HUES48 (cell line): ENCODE results near the gene RBM14.

Source experiments
- H3K27ac ChIP-seq: one replicate; pipeline ENCODE4 v1.7.0; 2013; ENCODE audit warnings: low read depth, low read length, inconsistent platforms
- H3K27me3 ChIP-seq: 2 replicates; pipeline ENCODE4 v1.6.1; 2013; ENCODE audit warnings: mild to moderate bottlenecking, low read length; ENCODE audit not compliant: control insufficient read depth, insufficient read depth
- H3K36me3 ChIP-seq: 2 replicates; pipeline ENCODE4 v1.6.1; 2013; ENCODE audit warnings: low read length; ENCODE audit not compliant: control insufficient read depth, insufficient read depth
- H3K4me1 ChIP-seq: 2 replicates; pipeline ENCODE4 v1.6.1; 2013; ENCODE audit warnings: mild to moderate bottlenecking, low read length; ENCODE audit not compliant: control insufficient read depth, insufficient read depth
- H3K4me3 ChIP-seq: 2 replicates; pipeline ENCODE4 v1.5.1; 2013; ENCODE audit warnings: mild to moderate bottlenecking, low read depth, low read length
- H3K9ac ChIP-seq: 2 replicates; pipeline ENCODE4 v1.6.1; 2013; ENCODE audit warnings: mild to moderate bottlenecking, low read depth, low read length, moderate library complexity
- H3K9me3 ChIP-seq: 2 replicates; pipeline ENCODE4 v1.6.1; 2013; ENCODE audit warnings: low read length; ENCODE audit not compliant: control insufficient read depth, insufficient read depth

Gene RBM14

GRCh38 chr11:66617155-66617834, 865 bp downstream of the RBM14 start:
- H3K9ac ChIP-seq, result peak overlapping the region; percentile 95
- H3K9me3 ChIP-seq, result no peaks in the 10 kb centered on the region
- peaks cover 43% of the 10 kb centered on the region for H3K36me3 ChIP-seq
- no peaks in the 10 kb centered on the region for H3K27me3 ChIP-seq
- peak overlapping the region; percentile 89 for H3K4me3 ChIP-seq
- H3K27ac ChIP-seq, result peak overlapping the region; percentile 97
- peaks cover 15% of the 10 kb centered on the region for H3K4me1 ChIP-seq

- no peaks in the 10 kb centered on the region for H3K9me3 ChIP-seq
- no peak overlapping the region for H3K9ac ChIP-seq
- peaks cover 61% of the 10 kb centered on the region for H3K36me3 ChIP-seq
- H3K27ac ChIP-seq, result no peak overlapping the region
- H3K4me1 ChIP-seq, result peaks cover 15% of the 10 kb centered on the region
- peak overlapping the region; percentile 89 for H3K4me3 ChIP-seq
- no peaks in the 10 kb centered on the region for H3K27me3 ChIP-seq
Measured at GRCh38 chr11:66619080-66619554, 2.7 kb downstream of the RBM14 start.

GRCh38 chr11:66624450-66624849, 8.0 kb downstream of the RBM14 start:
- Histone ChIP-seq H3K27ac (no peak overlapping the region), H3K9me3 (no peaks in the 10 kb centered on the region), H3K4me1 (no peaks in the 10 kb centered on the region; the same call in 1 of the 2 replicates), H3K9ac (no peak overlapping the region), H3K36me3 (peaks cover 94% of the 10 kb centered on the region), H3K27me3 (no peaks in the 10 kb centered on the region), H3K4me3 (no peak overlapping the region)

GRCh38 chr11:66625041-66625751, 8.8 kb downstream of the RBM14 start:
- no peak overlapping the region for H3K4me3 ChIP-seq
- peaks cover 97% of the 10 kb centered on the region for H3K36me3 ChIP-seq
- H3K4me1 ChIP-seq, result no peaks in the 10 kb centered on the region
- no peak overlapping the region for H3K27ac ChIP-seq
- H3K9ac ChIP-seq, result no peak overlapping the region
- H3K9me3 ChIP-seq, result no peaks in the 10 kb centered on the region
- H3K27me3 ChIP-seq, result no peaks in the 10 kb centered on the region

- Histone ChIP-seq H3K4me1 (no peaks in the 10 kb centered on the region), H3K9ac (no peak overlapping the region), H3K27me3 (no peaks in the 10 kb centered on the region), H3K4me3 (no peak overlapping the region), H3K27ac (no peak overlapping the region), H3K36me3 (peaks cover 100% of the 10 kb centered on the region), H3K9me3 (no peaks in the 10 kb centered on the region)
Measured at GRCh38 chr11:66625752-66626149, 9.3 kb downstream of the RBM14 start.

- H3K9ac ChIP-seq, result no peak overlapping the region
- H3K27me3 ChIP-seq, result no peaks in the 10 kb centered on the region
- peaks cover 95% of the 10 kb centered on the region for H3K36me3 ChIP-seq
- no peaks in the 10 kb centered on the region for H3K9me3 ChIP-seq
- H3K4me1 ChIP-seq, result no peaks in the 10 kb centered on the region
- H3K4me3 ChIP-seq, result no peak overlapping the region
- H3K27ac ChIP-seq, result no peak overlapping the region
Measured at GRCh38 chr11:66626382-66626781, 10.0 kb downstream of the RBM14 start.

GRCh38 chr11:66626926-66627325, 10.5 kb downstream of the RBM14 start:
- Histone ChIP-seq H3K27ac (no peak overlapping the region), H3K36me3 (peaks cover 92% of the 10 kb centered on the region), H3K9ac (no peak overlapping the region), H3K4me3 (no peak overlapping the region), H3K4me1 (no peaks in the 10 kb centered on the region), H3K27me3 (no peaks in the 10 kb centered on the region), H3K9me3 (no peaks in the 10 kb centered on the region)

GRCh38 chr11:66628061-66628603, 11.7 kb downstream of the RBM14 start:
- H3K27me3 ChIP-seq, result no peaks in the 10 kb centered on the region
- no peaks in the 10 kb centered on the region for H3K9me3 ChIP-seq
- H3K27ac ChIP-seq, result no peak overlapping the region
- H3K9ac ChIP-seq, result no peak overlapping the region
- H3K4me1 ChIP-seq, result no peaks in the 10 kb centered on the region
- peaks cover 91% of the 10 kb centered on the region for H3K36me3 ChIP-seq
- H3K4me3 ChIP-seq, result no peak overlapping the region

- H3K4me1 ChIP-seq, result no peaks in the 10 kb centered on the region
- no peak overlapping the region for H3K4me3 ChIP-seq
- no peaks in the 10 kb centered on the region for H3K27me3 ChIP-seq
- peaks cover 89% of the 10 kb centered on the region for H3K36me3 ChIP-seq
- no peaks in the 10 kb centered on the region for H3K9me3 ChIP-seq
- H3K27ac ChIP-seq, result no peak overlapping the region
- H3K9ac ChIP-seq, result no peak overlapping the region
Measured at GRCh38 chr11:66629356-66629755, 12.9 kb downstream of the RBM14 start.

GRCh38 chr11:66631883-66632282, 15.5 kb downstream of the RBM14 start:
- Histone ChIP-seq H3K27me3 (no peaks in the 10 kb centered on the region), H3K27ac (no peak overlapping the region), H3K9ac (no peak overlapping the region), H3K36me3 (peaks cover 76% of the 10 kb centered on the region), H3K4me3 (no peak overlapping the region), H3K4me1 (no peaks in the 10 kb centered on the region), H3K9me3 (no peaks in the 10 kb centered on the region)

GRCh38 chr11:66632952-66633351, 16.5 kb downstream of the RBM14 start:
- no peaks in the 10 kb centered on the region for H3K9me3 ChIP-seq
- peaks cover 65% of the 10 kb centered on the region for H3K36me3 ChIP-seq
- H3K4me3 ChIP-seq, result no peak overlapping the region
- peaks cover 7% of the 10 kb centered on the region for H3K4me1 ChIP-seq
- H3K9ac ChIP-seq, result no peak overlapping the region
- no peaks in the 10 kb centered on the region for H3K27me3 ChIP-seq
- no peak overlapping the region for H3K27ac ChIP-seq
